ENCODE results near the gene TMOD1. TPM values are rescaled to one million over a fixed set of nuclear protein-coding genes. Genes with fewer than 3 reads are reported as not detected.

TMOD1 gene
- total RNA-seq, 2 donors from 2014 or later: 44.0 to 77.6 TPM

DNA sequence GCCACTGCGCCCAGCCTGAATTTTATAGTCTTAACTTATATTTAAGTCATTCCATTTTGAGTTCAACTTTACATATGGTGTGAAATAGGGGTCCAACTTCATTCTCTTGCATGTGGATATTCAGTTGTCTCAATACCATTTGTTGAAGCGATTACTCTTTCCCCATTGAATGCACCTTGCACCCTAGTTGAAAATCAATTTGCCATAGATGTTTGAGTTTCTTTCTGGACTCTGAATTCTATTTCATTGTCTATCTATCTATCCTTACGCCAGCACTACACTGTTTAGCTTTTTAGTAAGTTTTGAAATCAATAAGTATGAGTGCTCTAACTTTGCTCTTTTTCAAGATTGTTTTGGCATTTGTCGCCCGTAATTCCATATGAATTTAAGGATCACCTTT lies 49.8 kb downstream of the TMOD1 start:
- peaks cover 11% of the 10 kb centered on the region for H3K36me3 ChIP-seq
- H3K9me3 ChIP-seq: no peaks in the 10 kb centered on the region
- ATAC-seq (ENCODE audit: insufficient number of reproducible peaks, low FRiP score, low read depth) (no peak), DNase-seq (ENCODE audit: low spot score) (no peak)
- no peak overlapping the region for H3K27ac ChIP-seq
- no peaks in the 10 kb centered on the region for H3K27me3 ChIP-seq (replicated peaks; ENCODE audit: insufficient read depth)
- peaks cover 18 to 19% of the 10 kb centered on the region in 2 donors for H3K4me1 ChIP-seq (ENCODE audit: control insufficient read depth in 1 of 2, low read depth in 2 of 2)
- no peak overlapping the region for H3K4me3 ChIP-seq
- TF ChIP-seq, protein P1, sequence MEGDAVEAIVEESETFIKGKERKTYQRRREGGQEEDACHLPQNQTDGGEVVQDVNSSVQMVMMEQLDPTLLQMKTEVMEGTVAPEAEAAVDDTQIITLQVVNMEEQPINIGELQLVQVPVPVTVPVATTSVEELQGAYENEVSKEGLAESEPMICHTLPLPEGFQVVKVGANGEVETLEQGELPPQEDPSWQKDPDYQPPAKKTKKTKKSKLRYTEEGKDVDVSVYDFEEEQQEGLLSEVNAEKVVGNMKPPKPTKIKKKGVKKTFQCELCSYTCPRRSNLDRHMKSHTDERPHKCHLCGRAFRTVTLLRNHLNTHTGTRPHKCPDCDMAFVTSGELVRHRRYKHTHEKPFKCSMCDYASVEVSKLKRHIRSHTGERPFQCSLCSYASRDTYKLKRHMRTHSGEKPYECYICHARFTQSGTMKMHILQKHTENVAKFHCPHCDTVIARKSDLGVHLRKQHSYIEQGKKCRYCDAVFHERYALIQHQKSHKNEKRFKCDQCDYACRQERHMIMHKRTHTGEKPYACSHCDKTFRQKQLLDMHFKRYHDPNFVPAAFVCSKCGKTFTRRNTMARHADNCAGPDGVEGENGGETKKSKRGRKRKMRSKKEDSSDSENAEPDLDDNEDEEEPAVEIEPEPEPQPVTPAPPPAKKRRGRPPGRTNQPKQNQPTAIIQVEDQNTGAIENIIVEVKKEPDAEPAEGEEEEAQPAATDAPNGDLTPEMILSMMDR (IDR thresholded peaks at IDR 0.05): no peak

DNA sequence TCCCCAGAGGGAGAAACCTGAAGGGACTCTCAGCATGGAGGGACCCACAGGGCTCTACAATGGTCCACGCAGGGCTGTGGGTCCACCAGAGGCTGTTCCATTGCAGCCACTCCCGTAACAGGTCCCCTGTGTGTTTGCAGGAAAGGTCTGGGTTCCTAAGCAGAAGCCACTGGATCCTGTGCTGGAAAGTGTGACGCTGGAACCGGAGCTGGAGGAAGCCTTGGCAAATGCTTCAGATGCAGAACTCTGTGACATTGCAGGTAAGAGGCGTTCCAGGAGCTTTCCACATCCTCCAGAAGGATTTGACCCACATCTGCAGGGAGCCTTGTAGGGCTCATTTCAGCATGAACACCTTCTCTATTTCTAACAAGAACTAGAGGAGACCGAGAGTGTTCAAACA lies 51.7 kb downstream of the TMOD1 start:
- no peak for DNase-seq (ENCODE audit: low spot score)
- H3K27ac ChIP-seq: no peak overlapping the region
- TF ChIP-seq, protein P1 (IDR thresholded peaks at IDR 0.05): no peak
- peaks cover 7% of the 10 kb centered on the region for H3K36me3 ChIP-seq
- H3K4me1 ChIP-seq (ENCODE audit: control insufficient read depth in 1 of 2, low read depth in 2 of 2): peaks cover 33 to 35% of the 10 kb centered on the region in 2 donors
- H3K9me3 ChIP-seq: no peaks in the 10 kb centered on the region
- ATAC-seq (ENCODE audit: insufficient number of reproducible peaks, low FRiP score, low read depth): no peak
- no peaks in the 10 kb centered on the region for H3K27me3 ChIP-seq (replicated peaks; ENCODE audit: insufficient read depth)
- no peak overlapping the region for H3K4me3 ChIP-seq

DNA sequence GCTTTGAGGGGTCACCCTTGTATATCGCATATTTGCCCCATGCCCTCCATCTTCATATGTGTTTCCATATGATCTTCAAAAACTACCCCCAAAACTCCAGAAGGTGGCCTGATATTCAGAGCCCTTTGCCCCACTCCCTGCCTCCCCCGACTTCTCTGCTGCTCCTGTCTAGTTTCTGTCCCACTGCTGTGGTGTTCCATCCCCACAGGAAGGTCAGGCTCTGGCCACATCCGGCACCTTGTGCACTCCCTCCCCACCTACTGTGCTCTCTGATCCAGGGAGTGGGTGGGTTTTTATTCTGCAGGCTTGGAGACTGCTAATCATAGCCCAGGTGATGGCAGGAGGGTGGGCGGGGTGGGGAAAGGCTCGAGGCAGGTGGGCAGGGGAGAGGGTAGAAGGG lies 52.4 kb downstream of the TMOD1 start:
- Histone ChIP-seq H3K27ac (no peak overlapping the region), H3K9me3 (no peaks in the 10 kb centered on the region)
- no peak for DNase-seq (ENCODE audit: low spot score)

DNA sequence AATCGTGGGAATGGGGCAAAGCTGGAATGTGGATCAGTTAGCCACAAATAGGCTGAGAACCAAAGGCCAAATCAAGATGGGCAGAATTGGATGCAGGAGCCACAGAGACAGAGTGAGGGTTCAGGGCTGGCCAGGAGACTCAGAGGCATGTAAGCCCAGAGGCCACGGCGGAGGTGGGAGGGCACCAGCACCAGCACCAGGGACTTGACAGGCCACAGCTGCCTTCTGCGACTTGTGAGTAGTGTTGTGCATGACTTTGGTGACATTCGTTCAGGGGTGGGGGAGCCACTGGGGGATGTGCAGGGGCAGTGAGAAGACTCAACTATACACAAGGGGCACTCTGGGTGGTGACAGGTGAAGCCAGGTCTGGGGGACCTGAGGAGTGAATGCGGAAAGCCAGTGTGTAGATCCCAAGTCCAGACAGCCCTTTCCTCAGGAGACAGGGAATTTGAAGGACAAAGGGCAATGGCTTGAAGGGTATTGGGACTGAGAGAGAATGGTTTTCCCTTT lies 53.2 kb downstream of the TMOD1 start:
- TF ChIP-seq, protein P1 (IDR thresholded peaks at IDR 0.05): no peak
- H3K27ac ChIP-seq: peak overlapping the region; percentile 92 to 99
- DNase-seq (ENCODE audit: low spot score): no peak
- no peaks in the 10 kb centered on the region for H3K9me3 ChIP-seq
- no peak overlapping the region for H3K4me3 ChIP-seq
- H3K4me1 ChIP-seq (ENCODE audit: control insufficient read depth in 1 of 2, low read depth in 2 of 2): peaks cover 40 to 46% of the 10 kb centered on the region in 2 donors
- peaks cover 7% of the 10 kb centered on the region for H3K36me3 ChIP-seq
- no peak for ATAC-seq (ENCODE audit: insufficient number of reproducible peaks, low FRiP score, low read depth)
- H3K27me3 ChIP-seq (replicated peaks; ENCODE audit: insufficient read depth): no peaks in the 10 kb centered on the region

More for the DNA sequence above, 52.4 kb downstream of the TMOD1 start:
- Histone ChIP-seq H3K27me3 (replicated peaks; ENCODE audit: insufficient read depth) (no peaks in the 10 kb centered on the region), H3K4me1 (ENCODE audit: control insufficient read depth in 1 of 2, low read depth in 2 of 2) (peaks cover 40 to 42% of the 10 kb centered on the region in 2 donors), H3K4me3 (no peak overlapping the region), H3K36me3 (peaks cover 7% of the 10 kb centered on the region)
- no peak for ATAC-seq (ENCODE audit: insufficient number of reproducible peaks, low FRiP score, low read depth)
- TF ChIP-seq, protein P1 (IDR thresholded peaks at IDR 0.05): no peak

DNA sequence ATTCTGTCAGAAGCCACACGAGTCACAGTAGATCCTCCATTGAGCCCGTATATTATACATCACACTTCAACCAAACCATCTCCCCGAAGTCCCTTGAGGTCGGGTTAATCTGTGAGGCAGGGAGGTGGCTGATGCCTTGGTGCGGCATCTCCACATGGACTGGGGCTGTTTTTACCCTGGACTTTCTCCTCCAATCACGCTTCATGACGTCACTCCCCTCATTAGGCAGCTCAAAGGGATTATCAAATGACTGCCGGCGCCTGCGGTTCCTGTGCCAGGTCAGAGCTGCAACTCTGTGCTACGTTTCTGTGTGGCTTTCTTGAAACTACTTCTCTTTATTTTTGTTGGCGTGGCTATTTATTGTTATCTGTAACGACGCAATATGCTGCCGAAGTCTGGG lies 53.7 kb downstream of the TMOD1 start:
- no peaks in the 10 kb centered on the region for H3K9me3 ChIP-seq
- no peaks in the 10 kb centered on the region for H3K27me3 ChIP-seq (replicated peaks; ENCODE audit: insufficient read depth)
- H3K27ac ChIP-seq: peak overlapping the region; percentile 92 to 99
- peaks cover 7% of the 10 kb centered on the region for H3K36me3 ChIP-seq
- peak; percentile 35 for ATAC-seq (ENCODE audit: insufficient number of reproducible peaks, low FRiP score, low read depth)
- H3K4me1 ChIP-seq (ENCODE audit: control insufficient read depth in 1 of 2, low read depth in 2 of 2): peaks cover 40 to 46% of the 10 kb centered on the region in 2 donors
- H3K4me3 ChIP-seq: no peak overlapping the region
- TF ChIP-seq, protein P1 (IDR thresholded peaks at IDR 0.05): no peak
- peak; percentile 53 for DNase-seq (ENCODE audit: low spot score)
